HG03095 (cell line): ENCODE data around the gene TBC1D22A.
"Not testable (repeated sequence)": the region's sequence is repeated elsewhere in the genome, so short reads cannot be mapped to it uniquely, and the experiment has no call there.

ENCODE experiments used
- ATAC-seq: cut with Tn5 transposase; IDR thresholded peaks from one replicate; pipeline ENCODE4 v1.9.1; 2021; ENCODE audit warnings: moderate library complexity; ENCODE audit not compliant: unreplicated experiment

The TBC1D22A gene

DNA sequence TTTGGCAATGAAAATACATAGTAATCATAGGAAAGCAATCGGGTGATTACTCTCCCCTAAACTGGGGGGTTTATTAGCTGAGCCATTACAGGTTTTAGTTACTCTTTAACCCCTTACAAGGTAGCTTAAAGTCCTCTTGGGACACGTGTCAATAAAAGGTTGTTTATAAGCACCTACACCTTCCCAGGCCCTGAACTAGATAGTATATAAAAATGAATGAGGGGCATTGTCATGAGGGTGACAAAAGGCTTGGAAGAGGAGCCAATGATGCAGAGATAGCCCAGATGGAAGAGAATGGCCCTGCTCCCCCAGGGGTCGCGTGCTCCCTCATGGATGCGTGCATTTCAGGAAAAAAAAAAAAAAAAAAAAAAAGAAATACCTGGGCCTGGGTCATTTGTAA lies 276.9 kb downstream of the TBC1D22A start:
- no peak for ATAC-seq

- ATAC-seq: no peak
Measured at GRCh38 chr22:47040486-47041270, 278.2 kb downstream of the TBC1D22A start.

GRCh38 chr22:47041271-47042115 lies 279.0 kb downstream of the TBC1D22A start:
- ATAC-seq: no peak

DNA sequence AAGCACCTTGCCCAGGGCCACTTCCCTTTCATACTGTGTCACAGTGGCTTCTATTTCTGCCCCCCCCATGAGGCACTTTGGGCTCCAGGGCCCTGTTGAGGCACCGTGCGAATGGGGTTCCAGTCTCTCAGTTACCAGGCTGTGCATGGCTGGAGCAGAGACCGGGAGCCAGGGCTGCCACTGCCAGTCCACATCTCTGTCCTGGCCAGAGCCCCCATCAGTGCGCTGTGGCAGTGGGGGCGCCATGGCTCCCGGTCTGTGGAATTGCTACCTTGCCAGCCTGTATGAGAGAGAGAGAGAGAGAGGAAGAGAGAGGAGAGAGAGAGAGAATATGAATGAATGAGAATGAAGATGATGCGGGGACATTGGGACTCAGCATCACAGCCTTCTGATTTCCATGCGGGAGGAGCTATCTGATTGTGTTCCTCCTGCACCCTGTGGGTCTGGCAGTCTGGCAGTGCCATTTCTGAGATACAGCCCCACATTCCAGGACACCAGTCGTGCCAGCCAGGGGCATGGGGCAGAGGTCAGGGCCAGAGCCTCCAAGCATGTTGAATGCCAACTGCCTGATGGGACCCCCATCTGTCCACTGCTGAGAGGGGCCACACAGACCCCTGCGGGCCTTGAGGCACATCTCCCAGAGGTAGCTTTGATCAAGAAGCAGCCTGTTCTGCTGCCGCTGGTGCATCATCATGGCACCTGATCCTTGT lies 279.8 kb downstream of the TBC1D22A start:
- no peak for ATAC-seq

- no peak for ATAC-seq
Measured at GRCh38 chr22:47042861-47043496, 280.5 kb downstream of the TBC1D22A start.

- no peak for ATAC-seq
Measured at GRCh38 chr22:47043835-47044721, 281.6 kb downstream of the TBC1D22A start.

- no peak for ATAC-seq
Measured at GRCh38 chr22:47044722-47045535, 282.5 kb downstream of the TBC1D22A start.

DNA sequence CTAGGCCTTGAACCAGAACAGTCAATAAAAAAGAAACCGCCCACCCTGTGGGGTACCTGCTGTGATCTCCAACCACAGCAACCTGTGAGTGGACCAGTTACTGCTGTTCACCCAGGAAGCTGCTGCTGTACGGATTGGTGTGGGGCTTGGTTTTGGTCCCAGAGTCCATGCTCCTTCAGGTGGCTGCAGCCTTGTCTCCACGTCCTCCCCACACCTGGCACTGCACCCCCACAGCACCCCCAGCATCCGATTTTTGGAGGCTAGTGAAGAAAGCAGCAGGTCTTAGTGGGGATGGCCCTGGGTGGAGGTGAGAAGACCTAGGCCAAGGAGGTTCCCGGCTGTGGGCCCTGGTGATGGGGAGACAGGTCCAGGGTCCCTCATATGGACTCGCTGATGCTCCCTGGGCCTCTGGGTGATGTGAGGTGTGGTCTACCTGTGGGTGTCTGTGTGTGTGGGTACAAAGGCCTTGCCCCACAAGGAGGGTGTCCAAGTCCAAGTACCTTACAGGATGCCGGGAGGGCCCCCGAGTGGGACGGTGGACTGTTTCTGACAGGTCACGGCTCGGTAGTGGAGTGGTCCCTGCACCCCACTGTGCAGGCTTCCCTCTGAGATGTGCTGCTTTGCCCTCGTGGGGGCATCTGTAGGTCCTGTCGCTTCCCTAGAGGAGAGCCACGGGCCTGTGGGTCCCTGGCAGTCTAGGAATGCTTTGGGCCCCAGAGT lies 283.4 kb downstream of the TBC1D22A start:
- ATAC-seq: no peak

- ATAC-seq: no peak
Measured at GRCh38 chr22:47046411-47047065, 284.1 kb downstream of the TBC1D22A start.

DNA sequence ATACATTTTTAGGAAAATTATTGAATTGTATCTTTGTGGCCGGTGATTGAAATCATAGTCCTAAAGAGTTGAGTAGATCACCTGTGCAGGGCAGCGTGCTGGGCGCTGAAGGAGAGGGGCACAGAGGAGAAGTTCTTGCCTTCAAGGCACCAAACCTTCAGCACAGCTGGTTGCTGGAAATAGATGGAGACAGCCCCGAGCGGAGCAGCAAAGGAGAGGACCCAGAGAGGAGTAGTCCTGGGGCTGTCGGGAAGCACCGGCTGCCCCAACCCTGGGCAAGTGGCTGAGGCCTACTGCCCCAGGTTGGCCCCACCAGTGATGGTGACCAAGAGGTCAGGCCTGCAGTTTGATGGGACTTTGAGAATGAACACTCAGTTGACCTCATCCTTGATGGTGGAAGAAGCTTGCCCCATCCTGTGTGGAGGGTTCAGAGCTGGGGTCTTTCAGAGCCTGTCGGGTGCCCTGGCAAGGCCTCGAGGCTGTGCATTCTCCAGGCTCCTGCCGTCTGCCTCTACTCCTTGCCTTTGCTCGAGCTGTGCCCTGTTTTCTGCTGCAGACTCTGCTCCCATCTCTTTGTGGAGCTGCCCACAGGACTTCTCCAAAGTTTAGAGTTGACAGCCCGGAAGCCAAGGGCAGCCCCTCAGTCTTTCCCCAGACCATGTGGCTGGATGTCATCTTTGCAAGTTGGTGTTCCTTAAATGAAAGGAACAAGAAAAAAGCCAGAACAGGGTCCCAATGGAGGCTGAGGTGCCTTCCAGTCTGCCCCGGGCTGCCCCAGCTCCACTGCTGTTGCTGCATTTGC lies 285.1 kb downstream of the TBC1D22A start:
- no peak for ATAC-seq

- no peak for ATAC-seq
Measured at GRCh38 chr22:47048123-47049077, 285.9 kb downstream of the TBC1D22A start.

DNA sequence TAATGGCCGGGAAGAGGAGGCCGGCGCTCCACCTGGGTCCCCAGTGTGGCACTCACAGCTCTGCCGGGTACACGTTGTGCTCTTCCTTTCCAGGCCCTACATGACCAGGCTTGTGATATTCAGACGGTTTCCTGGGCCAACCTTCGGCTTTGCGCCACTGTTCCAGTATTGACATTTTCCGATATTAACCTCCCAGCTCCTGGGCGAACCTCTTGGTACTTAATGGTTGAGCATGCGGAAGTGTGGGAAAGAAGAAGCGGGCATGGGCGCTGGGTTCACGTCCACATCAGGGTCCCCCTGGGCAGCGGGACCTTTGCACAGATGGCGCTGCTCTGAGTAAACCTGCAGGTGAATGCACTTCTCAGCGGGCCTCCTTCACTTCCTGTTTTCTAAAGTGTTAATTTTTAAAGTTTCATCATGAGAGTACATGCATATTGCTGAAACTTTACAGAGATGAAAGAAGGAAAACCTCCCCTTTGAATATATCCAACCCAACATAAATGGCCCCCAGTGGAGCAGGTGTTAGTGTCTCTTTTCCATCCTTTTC lies 286.7 kb downstream of the TBC1D22A start:
- ATAC-seq: no peak

GRCh38 chr22:47049736-47050400 lies 287.4 kb downstream of the TBC1D22A start:
- ATAC-seq: not testable (repeated sequence)

- ATAC-seq: no peak
Measured at GRCh38 chr22:47050401-47051051, 288.1 kb downstream of the TBC1D22A start.
